H1 (cell line): ENCODE data around the gene CD46. TPM values are rescaled to one million over a fixed set of nuclear protein-coding genes. Genes with fewer than 3 reads are reported as not detected.

ENCODE experiments used
- CTCF ChIA-PET: fragments of 300-600 bp; sonication (Branson Sonifier 250); formaldehyde crosslinking; loops from one replicate; lab custom pipeline; 2021; ENCODE audit not compliant: partially characterized antibody; lab: Charles Lee
- POLR2A ChIA-PET: fragments of 300-600 bp; sonication (Branson Sonifier 250); formaldehyde crosslinking; loops from one replicate; lab custom pipeline; 2021; ENCODE audit warnings: inconsistent platforms; ENCODE audit not compliant: partially characterized antibody; lab: Charles Lee
- DNase-seq, 2 experiments: peaks; one replicate each; pipeline versions ENCODE4 v3.0.0 to v3.0.0-alpha.2; 2010 to 2022; ENCODE audit warnings: low spot score in 2 of 2, low read depth in 1 of 2, mixed read lengths in 1 of 2
- FAIRE-seq: peaks from 2 replicates; lab custom pipeline; 2011; peaks lifted over from hg19 to GRCh38; lab: Jason Lieb, UNC
- H2AFZ ChIP-seq: 2 replicates; pipeline ENCODE4 v1.8.1; 2012; ENCODE audit warnings: low read length, inconsistent platforms
- H2AK5ac ChIP-seq: 2 replicates; pipeline ENCODE4 v1.6.1; 2013; ENCODE audit warnings: low read depth, low read length
- H2BK120ac ChIP-seq: replicated peaks from 2 replicates; pipeline ENCODE3; 2013; ENCODE audit warnings: low read depth, low read length, inconsistent platforms
- H2BK12ac ChIP-seq: 2 replicates; pipeline ENCODE4 v1.6.1; 2013; ENCODE audit warnings: low read depth, low read length
- H2BK15ac ChIP-seq: 2 replicates; pipeline ENCODE4 v1.6.1; 2013; ENCODE audit warnings: low read length
- H2BK20ac ChIP-seq: 2 replicates; pipeline ENCODE4 v1.6.1; 2013; ENCODE audit warnings: low read length
- H2BK5ac ChIP-seq: 2 replicates; pipeline ENCODE4 v1.6.1; 2013; ENCODE audit warnings: low read depth, low read length
- H3K14ac ChIP-seq: 2 replicates; pipeline ENCODE4 v1.6.1; 2013; ENCODE audit warnings: inconsistent platforms; ENCODE audit not compliant: insufficient read length
- H3K18ac ChIP-seq: 2 replicates; pipeline ENCODE4 v1.6.1; 2013; ENCODE audit warnings: low read length; ENCODE audit errors: extremely low read depth
- H3K23ac ChIP-seq: 2 replicates; pipeline ENCODE4 v1.6.1; 2013; ENCODE audit warnings: inconsistent platforms; ENCODE audit not compliant: insufficient read length
- H3K23me2 ChIP-seq: 2 replicates; pipeline ENCODE4 v1.6.1; 2013; ENCODE audit warnings: low read depth, low read length
- H3K27ac ChIP-seq: 2 replicates; pipeline ENCODE4 v1.6.1; 2011; ENCODE audit warnings: low read depth, low read length, inconsistent platforms
- H3K27me3 ChIP-seq, 4 experiments: replicated peaks in 1 of 4; 1 replicate in 1 of 4; 2 replicates in 3 of 4; pipeline versions ENCODE4 v1.6.1 to v1.8.1; 2011 to 2013; ENCODE audit warnings: low read length in 3 of 4, mild to moderate bottlenecking in 3 of 4, inconsistent platforms in 2 of 4, mixed read lengths in 2 of 4, moderate library complexity in 1 of 4; ENCODE audit not compliant: control insufficient read depth in 3 of 4, insufficient read depth in 3 of 4; ENCODE audit errors: extremely low read depth in 1 of 4
- H3K36me3 ChIP-seq, 4 experiments: 2 replicates each; pipeline versions ENCODE4 v1.6.1 to v1.8.1; 2011 to 2013; ENCODE audit warnings: mild to moderate bottlenecking in 4 of 4, low read length in 3 of 4, moderate library complexity in 2 of 4, control low read depth in 1 of 4, inconsistent platforms in 1 of 4; ENCODE audit not compliant: insufficient read depth in 4 of 4, control insufficient read depth in 2 of 4
- H3K4ac ChIP-seq: replicated peaks from 2 replicates; pipeline ENCODE3; 2013; ENCODE audit warnings: low read length, low read depth, mixed read lengths, inconsistent platforms; ENCODE audit not compliant: insufficient read length
- H3K4me1 ChIP-seq, 4 experiments: replicated peaks in 1 of 4; 1 replicate in 1 of 4; 2 replicates in 3 of 4; pipeline versions ENCODE4 v1.6.1 to v1.8.1; 2011 to 2013; ENCODE audit warnings: low read length in 3 of 4, inconsistent platforms in 2 of 4, mixed read lengths in 1 of 4; ENCODE audit not compliant: insufficient read depth in 4 of 4, control insufficient read depth in 3 of 4
- H3K4me2 ChIP-seq, 2 experiments: 2 replicates each; pipeline versions ENCODE4 v1.6.1 to v1.8.1; 2011 to 2013; ENCODE audit warnings: low read depth in 2 of 2, low read length in 2 of 2, control low read depth in 1 of 2, inconsistent platforms in 1 of 2, mild to moderate bottlenecking in 1 of 2; ENCODE audit not compliant: insufficient read depth in 1 of 2
- H3K4me3 ChIP-seq, 4 experiments: fragments of 200-600, 300-600 bp in 1 of 4; sonication (generic), shearing (Covaris generic), sonication (Bioruptor Twin) in 1 of 4; 2 replicates each; pipeline versions ENCODE4 v1.5.1 to v1.8.1; 2011 to 2016; ENCODE audit warnings: low read length in 4 of 4, low read depth in 3 of 4, control low read depth in 2 of 4, inconsistent platforms in 2 of 4, mild to moderate bottlenecking in 2 of 4, mixed read lengths in 1 of 4, moderate library complexity in 1 of 4; ENCODE audit not compliant: insufficient read depth in 2 of 4; ENCODE audit errors: extremely low read depth in 1 of 4
- H3K56ac ChIP-seq: replicated peaks from 2 replicates; pipeline ENCODE3; 2013; ENCODE audit warnings: low read depth, mild to moderate bottlenecking, mixed read lengths, low read length, inconsistent platforms; ENCODE audit not compliant: insufficient read length
- H3K79me1 ChIP-seq: 2 replicates; pipeline ENCODE4 v1.6.1; 2013; ENCODE audit warnings: low read depth, low read length, control low read depth
- H3K79me2 ChIP-seq, 2 experiments: 2 replicates each; pipeline versions ENCODE4 v1.6.1 to v1.8.1; 2012 to 2013; ENCODE audit warnings: low read length in 2 of 2, mild to moderate bottlenecking in 2 of 2, inconsistent platforms in 1 of 2; ENCODE audit not compliant: insufficient read depth in 2 of 2, control insufficient read depth in 1 of 2
- H3K9ac ChIP-seq, 4 experiments: replicated peaks in 1 of 4; 1 replicate in 1 of 4; 2 replicates in 3 of 4; pipeline versions ENCODE4 v1.6.1 to v1.8.1; 2011 to 2013; ENCODE audit warnings: low read depth in 3 of 4, low read length in 3 of 4, control low read depth in 2 of 4, mild to moderate bottlenecking in 2 of 4, moderate library complexity in 2 of 4, inconsistent platforms in 1 of 4; ENCODE audit errors: extremely low read depth in 1 of 4
- H3K9me3 ChIP-seq, 2 experiments: 2 replicates each; pipeline versions ENCODE4 v1.6.1 to v1.8.1; 2012 to 2013; ENCODE audit warnings: mild to moderate bottlenecking in 2 of 2, moderate library complexity in 2 of 2, control low read depth in 1 of 2, inconsistent platforms in 1 of 2, low read depth in 1 of 2, low read length in 1 of 2, mixed read lengths in 1 of 2; ENCODE audit not compliant: insufficient read depth in 2 of 2
- H4K20me1 ChIP-seq, 2 experiments: replicated peaks in 1 of 2; 2 replicates each; pipeline versions ENCODE3 to v1.8.1; 2011 to 2013; ENCODE audit warnings: inconsistent platforms in 2 of 2, low read length in 2 of 2, mild to moderate bottlenecking in 1 of 2; ENCODE audit not compliant: insufficient read depth in 2 of 2, control insufficient read depth in 1 of 2
- H4K5ac ChIP-seq: 2 replicates; pipeline ENCODE4 v1.6.1; 2013; ENCODE audit warnings: low read length, low read depth, mixed read lengths, inconsistent platforms; ENCODE audit not compliant: insufficient read length
- H4K8ac ChIP-seq: 2 replicates; pipeline ENCODE4 v1.8.0; 2013; ENCODE audit warnings: mild to moderate bottlenecking, moderate library complexity, low read length, inconsistent platforms; ENCODE audit not compliant: insufficient read depth; ENCODE audit errors: extremely low read depth
- H4K91ac ChIP-seq: replicated peaks from 2 replicates; pipeline ENCODE3; 2013; ENCODE audit warnings: low read length, mixed read lengths, inconsistent platforms; ENCODE audit not compliant: insufficient read length
- EGR1 ChIP-seq: IDR thresholded peaks from 2 replicates; pipeline ENCODE4 v1.6.1; 2011; ENCODE audit warnings: low read depth, low read length, borderline replicate concordance
- EP300 ChIP-seq, 2 experiments: IDR thresholded peaks; 1 replicate in 1 of 2; 2 replicates in 1 of 2; pipeline ENCODE4 v1.6.1; 2011 to 2012; ENCODE audit warnings: low read depth in 2 of 2, low read length in 2 of 2, mild to moderate bottlenecking in 2 of 2, borderline replicate concordance in 1 of 2, inconsistent platforms in 1 of 2, moderate library complexity in 1 of 2
- HDAC6 ChIP-seq: IDR thresholded peaks from one replicate; pipeline ENCODE4 v1.7.1; 2012; ENCODE audit warnings: low read depth, mild to moderate bottlenecking, inconsistent platforms, low read length, moderate library complexity
- JUND ChIP-seq: IDR thresholded peaks from 2 replicates; pipeline ENCODE4 v1.6.1; 2011; ENCODE audit warnings: mild to moderate bottlenecking, improper control_type of control experiment, low read length
- RAD21 ChIP-seq, 2 experiments: IDR thresholded peaks in 1 of 2; conservative IDR thresholded peaks in 1 of 2; 2 replicates each; pipeline ENCODE4 v1.6.1; 2011; ENCODE audit warnings: low read depth in 2 of 2, low read length in 2 of 2, improper control_type of control experiment in 1 of 2, inconsistent platforms in 1 of 2, mild to moderate bottlenecking in 1 of 2, moderate library complexity in 1 of 2
- RFX5 ChIP-seq: IDR thresholded peaks from 2 replicates; pipeline ENCODE4 v1.6.1; 2011; ENCODE audit warnings: low read depth, low read length, improper control_type of control experiment, borderline replicate concordance
- SAP30 ChIP-seq: fragments of 300-600 bp; sonication (generic); IDR thresholded peaks from 2 replicates; pipeline ENCODE4 v1.7.1; 2012; ENCODE audit warnings: low read length, moderate library complexity, mild to moderate bottlenecking, inconsistent platforms; ENCODE audit not compliant: insufficient read depth, insufficient replicate concordance
- SP2 ChIP-seq: IDR thresholded peaks from 2 replicates; pipeline ENCODE4 v1.6.1; 2012; ENCODE audit warnings: mild to moderate bottlenecking, low read length, inconsistent platforms
- SP4 ChIP-seq: IDR thresholded peaks from 2 replicates; pipeline ENCODE4 v1.6.1; 2012; ENCODE audit warnings: low read length, inconsistent platforms
- TAF7 ChIP-seq: optimal IDR thresholded peaks from 2 replicates; pipeline ENCODE3; 2011; ENCODE audit warnings: low read depth, mild to moderate bottlenecking, inconsistent platforms, low read length, moderate library complexity, borderline replicate concordance
- TCF12 ChIP-seq: IDR thresholded peaks from 2 replicates; pipeline ENCODE4 v1.6.1; 2011; ENCODE audit warnings: low read depth, mild to moderate bottlenecking, low read length
- WGBS, 2 experiments: shearing (Covaris generic) in 1 of 2; methylation state at CpG; one replicate each; pipeline versions ENCODE4 v1.1.6 to v1.1.7; 2013 to 2015; ENCODE audit warnings: low lambda C conversion rate in 2 of 2, mixed read lengths in 2 of 2, inconsistent platforms in 1 of 2, low coverage in 1 of 2, missing lambda C conversion rate in 1 of 2; ENCODE audit not compliant: insufficient replicate concordance in 2 of 2, insufficient coverage in 1 of 2, insufficient read length in 1 of 2; ENCODE audit errors: extremely low coverage in 1 of 2, missing lambda C conversion rate in 1 of 2; 5-methylcytosine and 5-hydroxymethylcytosine counted together
- polyA plus RNA-seq, 7 experiments: library from polyadenylated mRNA; depleted of rRNA in 3 of 7; stranded (reverse) in 5 of 7; unstranded in 2 of 7; fragments of >200 nt in 5 of 7; fragments of 200-250 nt in 2 of 7; gene quantifications; 1 replicate in 5 of 7; 2 replicates in 1 of 7; 4 replicates in 1 of 7; pipeline versions ENCODE4 v1.2.1 to v1.2.3, GENCODE V29; 2011 to 2013; ENCODE audit warnings: missing spikeins in 2 of 7, mixed read lengths in 2 of 7
- total RNA-seq: library from RNA; stranded (reverse); fragmentation: NEBNext Ultra II Directional; extraction: Animal tissue kit (Norgen Biotek cat#: 25700); gene quantifications from 2 replicates; pipeline ENCODE4 v1.2.1, GENCODE V29; 2021

Gene CD46
- total and polyA plus RNA-seq, 2 of the 8 experiments (the other 6 are each of a cell fraction or from before 2014, with no cell fraction given): 60.9 to 113 TPM

DNA sequence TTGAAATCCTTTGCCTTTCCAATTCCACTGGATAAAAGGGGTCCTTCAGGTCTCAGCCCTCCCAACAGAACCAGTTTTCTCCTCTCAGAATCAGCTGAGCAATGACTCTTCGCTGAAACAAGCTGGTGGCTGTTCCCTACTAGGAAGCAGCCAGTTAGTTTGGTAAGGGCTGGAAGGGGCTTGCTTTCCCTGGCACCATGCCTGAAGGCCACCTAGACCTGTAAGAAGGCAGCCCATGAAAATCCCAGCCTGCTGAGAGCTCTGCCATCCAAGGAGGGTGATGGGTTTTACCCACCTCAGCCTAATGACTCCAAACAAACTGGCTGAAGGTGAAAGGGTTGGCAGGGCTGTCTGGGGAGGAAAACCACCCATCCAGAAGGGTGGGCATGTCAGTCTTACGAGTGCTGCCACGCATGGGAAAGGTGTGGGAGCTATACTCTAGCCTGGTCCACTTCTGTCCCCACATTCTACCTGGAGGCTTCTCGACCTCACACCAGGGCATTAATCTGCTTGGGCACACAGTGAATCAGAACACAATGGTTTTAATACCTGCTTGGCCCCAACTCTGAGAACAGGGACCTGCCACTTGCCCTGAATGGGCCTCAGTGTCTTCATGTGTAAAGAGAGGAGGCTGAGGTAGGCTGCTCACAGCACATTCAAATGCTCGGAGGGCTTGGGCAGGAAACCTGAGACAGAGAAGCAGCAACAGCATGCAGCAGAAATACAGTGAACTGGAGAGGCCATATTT lies 53.0 kb downstream of the CD46 start:
- CTCF ChIA-PET: interaction anchor here (0.8 to 1.9 kb wide), 6 partner anchors 7 to 189 kb away, joined by 3 to 9 read pairs (median 4); no protein-coding TSS in a partner anchor
- FAIRE-seq: no peak

More for the DNA sequence above, 53.0 kb downstream of the CD46 start:
- Histone ChIP-seq H2BK20ac (no peak overlapping the region), H4K20me1 (no peaks in the 10 kb centered on the region), H2BK15ac (no peak overlapping the region), H2BK12ac (0 out of 2 replicates have a peak overlapping the region, but pooled peaks have one; percentile 10), H2AK5ac (no peak overlapping the region), H2AFZ (no peak overlapping the region), H3K27me3 (no peaks in the 10 kb centered on the region; a peak in 2 of 7 replicates), H4K91ac (no peak overlapping the region), H3K4me1 (peaks cover 0 to 5% (median 2%) of the 10 kb centered on the region in 4 experiments; a peak in 2 of 7 replicates), H3K9ac (no peak overlapping the region), H3K18ac (no peak overlapping the region), H3K4me2 (no peak overlapping the region), H4K5ac (no peak overlapping the region), H3K27ac (no peak overlapping the region), H3K9me3 (no peaks in the 10 kb centered on the region), H4K8ac (no peak overlapping the region), H3K36me3 (no peaks in the 10 kb centered on the region), H3K23ac (no peak overlapping the region), H3K4me3 (no peak overlapping the region), H3K4ac (no peak overlapping the region), H3K56ac (no peak overlapping the region), H3K79me1 (no peaks in the 10 kb centered on the region), H2BK120ac (no peak overlapping the region), H3K79me2 (no peaks in the 10 kb centered on the region), H2BK5ac (no peak overlapping the region), H3K14ac (no peak overlapping the region), H3K23me2 (no peaks in the 10 kb centered on the region)
- POLR2A ChIA-PET: interaction anchor here (1.0 to 1.9 kb wide), 3 partner anchors 8 to 158 kb away, joined by 3 to 8 read pairs (median 3); no protein-coding TSS in a partner anchor
- DNase-seq: no peak
- 81% methylated on average over 5 of the region's 5 CpGs; no CpG with 5 or more reads in 1 of the 2 experiments for WGBS, 2 experiments
- TF ChIP-seq TAF7 (no peak), TCF12 (no peak), JUND (no peak), SP2 (no peak), HDAC6 (no peak), RAD21 (IDR thresholded peaks at IDR 0.05 in 1 of 2, conservative IDR thresholded peaks at IDR 0.05 in 1 of 2; ENCODE audit: low read depth in 2 of 2, low read length in 2 of 2) (no peak), SP4 (no peak), EGR1 (no peak), SAP30 (no peak), EP300 (IDR thresholded peaks at IDR 0.05; ENCODE audit: borderline replicate concordance in 1 of 2, low read depth in 2 of 2, low read length in 2 of 2) (no peak), RFX5 (no peak)
